Mesenchymal stem cell (in vitro differentiated cells and primary cell): Measurements from ENCODE around the gene SLC6A13.

Source experiments
- DNase-seq: peaks from one replicate; pipeline ENCODE4 v3.0.0-alpha.2; 2013
- H2AFZ ChIP-seq: one replicate; pipeline ENCODE4 v1.6.1; 2013; ENCODE audit warnings: low read depth, mild to moderate bottlenecking, control low read depth, inconsistent platforms, low read length, moderate library complexity
- H2AK5ac ChIP-seq: 2 replicates; pipeline ENCODE4 v1.6.1; 2013; ENCODE audit warnings: low read length, moderate library complexity, mild to moderate bottlenecking, inconsistent platforms; ENCODE audit not compliant: severe bottlenecking
- H2BK120ac ChIP-seq: one replicate; pipeline ENCODE4 v1.6.1; 2013; ENCODE audit warnings: low read depth, mild to moderate bottlenecking, inconsistent platforms, low read length, moderate library complexity
- H2BK12ac ChIP-seq, 2 experiments: one replicate each; pipeline ENCODE4 v1.6.1; 2013; ENCODE audit warnings: inconsistent platforms in 2 of 2, low read length in 2 of 2, mild to moderate bottlenecking in 2 of 2, moderate library complexity in 2 of 2, control low read depth in 1 of 2
- H2BK15ac ChIP-seq: one replicate; pipeline ENCODE4 v1.6.1; 2013; ENCODE audit warnings: mild to moderate bottlenecking, low read depth, inconsistent platforms; ENCODE audit not compliant: poor library complexity, severe bottlenecking
- H2BK5ac ChIP-seq: 2 replicates; pipeline ENCODE4 v1.6.1; 2013; ENCODE audit warnings: low read depth, mild to moderate bottlenecking, low read length, control low read depth, inconsistent platforms; ENCODE audit not compliant: poor library complexity, severe bottlenecking
- H3K14ac ChIP-seq, 2 experiments: one replicate each; pipeline ENCODE4 v1.6.1; 2013; ENCODE audit warnings: inconsistent platforms in 2 of 2, low read length in 2 of 2, control low read depth in 1 of 2, mild to moderate bottlenecking in 1 of 2, moderate library complexity in 1 of 2
- H3K18ac ChIP-seq, 2 experiments: one replicate each; pipeline ENCODE4 v1.6.1; 2013; ENCODE audit warnings: inconsistent platforms in 2 of 2, low read length in 2 of 2, control low read depth in 1 of 2, low read depth in 1 of 2, mild to moderate bottlenecking in 1 of 2
- H3K23ac ChIP-seq, 2 experiments: one replicate each; pipeline ENCODE4 v1.6.1; 2013; ENCODE audit warnings: inconsistent platforms in 2 of 2, low read length in 2 of 2, mild to moderate bottlenecking in 2 of 2, moderate library complexity in 2 of 2, control low read depth in 1 of 2
- H3K27ac ChIP-seq: 2 replicates; pipeline ENCODE4 v1.5.1; 2013; ENCODE audit warnings: mild to moderate bottlenecking, moderate library complexity, low read length, control low read depth, inconsistent platforms; ENCODE audit not compliant: poor library complexity, severe bottlenecking
- H3K27me3 ChIP-seq, 2 experiments: 2 replicates each; pipeline versions ENCODE4 v1.6.1 to v1.7.0; 2013; ENCODE audit warnings: low read length in 2 of 2, mild to moderate bottlenecking in 2 of 2, moderate library complexity in 2 of 2, control low read depth in 1 of 2, inconsistent platforms in 1 of 2; ENCODE audit not compliant: control insufficient read depth in 1 of 2, insufficient read depth in 1 of 2
- H3K36me3 ChIP-seq, 2 experiments: 2 replicates each; pipeline versions ENCODE4 v1.6.1 to v1.7.0; 2013; ENCODE audit warnings: low read length in 2 of 2, control low read depth in 1 of 2, inconsistent platforms in 1 of 2, low read depth in 1 of 2, mild to moderate bottlenecking in 1 of 2; ENCODE audit not compliant: insufficient read depth in 2 of 2, control insufficient read depth in 1 of 2
- H3K4ac ChIP-seq, 2 experiments: one replicate each; pipeline ENCODE4 v1.6.1; 2013; ENCODE audit warnings: inconsistent platforms in 2 of 2, low read length in 2 of 2, mild to moderate bottlenecking in 2 of 2, moderate library complexity in 2 of 2, control low read depth in 1 of 2, low read depth in 1 of 2
- H3K4me1 ChIP-seq: 2 replicates; pipeline ENCODE4 v1.6.1; 2013; ENCODE audit warnings: low read depth, low read length, control low read depth; ENCODE audit not compliant: control insufficient read depth, insufficient read depth
- H3K4me2 ChIP-seq: 2 replicates; pipeline ENCODE4 v1.6.1; 2013; ENCODE audit warnings: low read length, mild to moderate bottlenecking, inconsistent platforms; ENCODE audit not compliant: poor library complexity, severe bottlenecking
- H3K4me3 ChIP-seq, 2 experiments: 2 replicates each; pipeline versions ENCODE4 v1.5.1 to v1.7.0; 2013; ENCODE audit warnings: low read length in 2 of 2, mild to moderate bottlenecking in 2 of 2, control low read depth in 1 of 2, low read depth in 1 of 2; ENCODE audit not compliant: insufficient read depth in 1 of 2
- H3K79me1 ChIP-seq: replicated peaks from 2 replicates; pipeline ENCODE4 v1.6.1; 2013; ENCODE audit warnings: mild to moderate bottlenecking, control low read depth, low read length, inconsistent platforms; ENCODE audit not compliant: poor library complexity, severe bottlenecking
- H3K9ac ChIP-seq: 2 replicates; pipeline ENCODE4 v1.7.0; 2013; ENCODE audit warnings: mild to moderate bottlenecking, low read length, moderate library complexity
- H3K9me3 ChIP-seq: 2 replicates; pipeline ENCODE4 v1.7.0; 2013; ENCODE audit warnings: mild to moderate bottlenecking, low read length; ENCODE audit not compliant: control insufficient read depth
- H4K8ac ChIP-seq: one replicate; pipeline ENCODE4 v1.6.1; 2013; ENCODE audit warnings: inconsistent platforms, mild to moderate bottlenecking, low read length, moderate library complexity
- H4K91ac ChIP-seq: one replicate; pipeline ENCODE4 v1.6.1; 2013; ENCODE audit warnings: mild to moderate bottlenecking, low read length, inconsistent platforms
- WGBS: methylation state at CpG from one replicate; pipeline ENCODE4 v1.1.7; 2013; ENCODE audit warnings: mixed read lengths; 5-methylcytosine and 5-hydroxymethylcytosine counted together

SLC6A13 gene

DNA sequence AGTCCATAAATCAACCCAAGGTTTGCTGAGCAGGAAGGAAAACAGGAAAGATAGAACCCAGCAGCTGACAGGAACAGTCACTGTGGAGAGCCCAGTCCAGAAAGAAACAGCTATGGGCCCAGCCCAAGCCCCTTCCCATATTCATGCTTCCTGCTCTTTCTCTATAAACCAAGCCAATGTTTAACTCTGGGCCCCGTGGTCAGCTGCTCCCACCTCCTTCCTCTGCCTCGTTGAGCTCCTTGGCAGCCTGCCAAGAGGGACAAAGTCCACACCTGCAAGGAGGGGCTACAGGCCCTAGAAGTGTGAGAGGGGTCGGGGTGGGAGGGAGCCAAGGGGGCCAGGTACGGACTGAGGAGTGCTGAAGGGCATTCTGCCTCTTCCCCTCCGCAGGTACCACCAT is 10.0 kb downstream of the SLC6A13 start:
- H3K36me3 ChIP-seq = no peaks in the 10 kb centered on the region
- H3K18ac ChIP-seq = no peak overlapping the region
- no peak overlapping the region for H3K27ac ChIP-seq
- no peak overlapping the region for H4K91ac ChIP-seq
- no peak overlapping the region for H4K8ac ChIP-seq
- H3K4me3 ChIP-seq = no peak overlapping the region
- no peak overlapping the region for H2BK120ac ChIP-seq
- peaks cover 16 to 44% of the 10 kb centered on the region in 2 experiments for H3K27me3 ChIP-seq
- no peak overlapping the region for H3K4me2 ChIP-seq
- H3K4ac ChIP-seq = no peak overlapping the region
- no peak overlapping the region for H2BK15ac ChIP-seq
- 83% methylated on average over 2 of the region's 5 CpGs for WGBS
- H3K23ac ChIP-seq = no peak overlapping the region
- H3K9ac ChIP-seq = no peak overlapping the region
- no peak overlapping the region for H2AK5ac ChIP-seq
- H3K4me1 ChIP-seq = peaks cover 7% of the 10 kb centered on the region
- peaks cover 10% of the 10 kb centered on the region for H3K9me3 ChIP-seq
- no peak for DNase-seq
- no peak overlapping the region for H2AFZ ChIP-seq
- no peak overlapping the region for H3K14ac ChIP-seq
- H2BK5ac ChIP-seq = no peak overlapping the region
- H3K79me1 ChIP-seq = no peaks in the 10 kb centered on the region
- no peak overlapping the region for H2BK12ac ChIP-seq

DNA sequence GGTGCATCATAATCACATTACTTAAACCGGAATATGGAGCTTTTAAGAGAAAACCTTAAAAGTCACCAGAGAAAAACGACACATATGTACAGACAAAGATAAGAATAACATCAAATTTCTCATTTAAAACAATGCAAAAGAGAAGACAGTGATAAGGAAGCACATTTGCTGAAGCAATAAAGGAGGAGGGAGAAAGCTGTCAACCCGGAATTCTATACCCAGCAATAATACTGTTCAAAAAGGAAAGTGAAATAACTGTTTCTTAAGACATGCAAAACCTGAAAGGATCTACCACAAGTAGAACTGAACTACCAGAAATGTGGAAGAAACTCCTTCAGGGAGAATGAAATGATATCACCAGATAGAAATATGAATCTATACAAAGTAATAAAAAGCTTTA is 15.4 kb downstream of the SLC6A13 start:
- Histone ChIP-seq H3K9me3 (peaks cover 19% of the 10 kb centered on the region), H2AFZ (no peak overlapping the region), H3K9ac (no peak overlapping the region), H3K36me3 (no peaks in the 10 kb centered on the region), H2BK5ac (no peak overlapping the region), H3K79me1 (no peaks in the 10 kb centered on the region), H3K4me2 (no peak overlapping the region), H2BK120ac (no peak overlapping the region), H4K91ac (no peak overlapping the region), H2BK15ac (no peak overlapping the region), H3K4ac (no peak overlapping the region), H4K8ac (no peak overlapping the region), H3K4me3 (no peak overlapping the region), H3K23ac (no peak overlapping the region), H3K18ac (no peak overlapping the region), H3K27ac (no peak overlapping the region), H3K4me1 (peaks cover 3% of the 10 kb centered on the region), H2BK12ac (no peak overlapping the region), H3K14ac (no peak overlapping the region), H2AK5ac (no peak overlapping the region), H3K27me3 (peaks cover 0 to 11% of the 10 kb centered on the region in 2 experiments)
- DNase-seq = no peak
- WGBS = 74% methylated on average over 2 of the region's 3 CpGs

DNA sequence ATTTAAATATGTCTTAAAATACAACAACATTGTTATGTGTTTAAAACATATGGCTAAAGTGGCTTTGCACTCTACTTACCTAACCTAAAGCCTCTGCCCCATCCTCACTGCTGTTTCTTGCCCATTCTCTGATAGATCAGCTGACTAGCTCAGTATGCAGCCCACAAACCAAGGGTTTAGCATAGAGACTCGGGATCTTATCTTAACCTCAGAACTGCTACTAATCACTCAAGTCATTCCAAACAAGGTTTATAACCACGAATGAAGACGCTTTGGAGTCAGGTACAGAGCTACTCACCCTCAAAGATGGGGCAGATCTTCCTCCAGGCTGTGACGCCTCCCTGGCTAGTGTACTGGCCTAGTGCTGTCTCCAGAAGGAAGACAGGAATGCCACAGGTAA is 19.3 kb downstream of the SLC6A13 start:
- Histone ChIP-seq H3K27me3 (peaks cover 0 to 11% of the 10 kb centered on the region in 2 experiments), H2AK5ac (no peak overlapping the region), H3K9ac (no peak overlapping the region), H3K4me2 (no peak overlapping the region), H3K79me1 (no peaks in the 10 kb centered on the region), H3K4me1 (no peaks in the 10 kb centered on the region), H3K27ac (no peak overlapping the region), H3K36me3 (no peaks in the 10 kb centered on the region), H2BK5ac (no peak overlapping the region), H3K4ac (no peak overlapping the region), H3K4me3 (no peak overlapping the region), H4K91ac (no peak overlapping the region), H3K9me3 (peaks cover 15% of the 10 kb centered on the region), H2BK12ac (no peak overlapping the region), H2BK15ac (no peak overlapping the region), H3K14ac (no peak overlapping the region), H4K8ac (no peak overlapping the region), H2BK120ac (no peak overlapping the region), H3K23ac (no peak overlapping the region), H3K18ac (no peak overlapping the region), H2AFZ (no peak overlapping the region)
- DNase-seq = no peak
- WGBS = 71% methylated on average over 4 of the region's 4 CpGs

DNA sequence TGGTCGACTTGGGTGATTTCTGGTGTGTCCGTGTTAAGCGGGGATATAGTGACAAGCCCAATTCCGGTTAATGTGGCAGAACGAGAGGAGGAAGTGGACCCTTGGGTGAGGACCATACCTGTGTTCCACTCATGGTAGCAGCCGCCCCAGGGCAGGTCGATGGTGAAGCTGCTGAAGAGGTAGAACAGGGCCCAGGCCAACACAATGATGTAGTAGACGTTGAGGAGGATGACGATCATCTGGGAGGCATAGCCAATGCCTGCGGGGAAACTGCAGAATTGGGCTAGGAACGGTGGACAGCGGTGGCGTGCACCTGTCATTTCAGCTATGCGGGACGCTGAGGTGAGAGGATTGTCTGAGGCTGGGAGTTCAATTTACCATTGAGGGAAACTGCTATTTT is 20.1 kb downstream of the SLC6A13 start:
- no peak for DNase-seq
- Histone ChIP-seq H4K8ac (no peak overlapping the region), H3K9ac (no peak overlapping the region), H3K36me3 (no peaks in the 10 kb centered on the region), H3K18ac (no peak overlapping the region), H3K4ac (no peak overlapping the region), H2BK12ac (no peak overlapping the region), H3K79me1 (no peaks in the 10 kb centered on the region), H2AK5ac (no peak overlapping the region), H2BK120ac (no peak overlapping the region), H3K27me3 (peaks cover 0 to 11% of the 10 kb centered on the region in 2 experiments), H3K14ac (no peak overlapping the region), H2BK15ac (no peak overlapping the region), H3K9me3 (peaks cover 10% of the 10 kb centered on the region), H3K23ac (no peak overlapping the region), H2BK5ac (no peak overlapping the region), H3K4me1 (no peaks in the 10 kb centered on the region), H3K27ac (no peak overlapping the region), H3K4me2 (no peak overlapping the region), H3K4me3 (no peak overlapping the region), H4K91ac (no peak overlapping the region), H2AFZ (no peak overlapping the region)
- 91% methylated on average over 14 of the region's 15 CpGs for WGBS
